Right lobe of liver (tissue), 6 donors: ENCODE data around the gene WDR47. TPM values are rescaled to one million over a fixed set of nuclear protein-coding genes. Genes with fewer than 3 reads are reported as not detected.
"Not testable (repeated sequence)": the region's sequence is repeated elsewhere in the genome, so short reads cannot be mapped to it uniquely, and the experiment has no call there.

Experiments
- ATAC-seq, 4 donors: fragments of 200-7000 bp; cut with Tn5 transposase; one replicate each; pipeline ENCODE4 v1.9.1; 2020; ENCODE audit warnings: mild to moderate bottlenecking in 4 of 4, moderate library complexity in 4 of 4
- DNase-seq, 3 donors: peaks; one replicate each; pipeline ENCODE4 v3.0.0-alpha.2; 2020
- H3K27ac ChIP-seq, 3 donors: fragments of 200-600 bp; one replicate each; pipeline ENCODE4 v1.8.0; 2022
- H3K27me3 ChIP-seq, 2 donors: fragments of 200-600 bp; one replicate each; pipeline ENCODE4 v1.8.0; 2022
- H3K36me3 ChIP-seq, 4 donors: fragments of 200-600 bp; sonication (generic) in 1 of 4; one replicate each; pipeline versions ENCODE4 v1.5.1 to v1.8.0; 2017 to 2022; ENCODE audit warnings: control low read depth in 1 of 4
- H3K4me1 ChIP-seq, 4 donors: fragments of 200-600 bp; sonication (generic) in 1 of 4; one replicate each; pipeline versions ENCODE4 v1.5.1 to v1.8.0; 2017 to 2022; ENCODE audit warnings: control low read depth in 1 of 4
- H3K4me3 ChIP-seq, 3 donors: fragments of 200-600 bp; one replicate each; pipeline ENCODE4 v1.8.0; 2022
- H3K9me3 ChIP-seq, 4 donors: fragments of 200-600 bp; sonication (generic) in 1 of 4; one replicate each; pipeline versions ENCODE4 v1.5.1 to v1.8.0; 2017 to 2022; ENCODE audit warnings: control low read depth in 1 of 4
- POLR2A ChIP-seq: fragments of 450-650 bp; IDR thresholded peaks from one replicate; pipeline ENCODE4 v1.6.1; 2017; ENCODE audit warnings: antibody characterized with exemption, mild to moderate bottlenecking
- WGBS: methylation state at CpG from one replicate; pipeline ENCODE4 v1.1.6; 2018; ENCODE audit warnings: low coverage, low lambda C conversion rate; ENCODE audit not compliant: insufficient coverage; ENCODE audit errors: missing lambda C conversion rate; 5-methylcytosine and 5-hydroxymethylcytosine counted together
- intact Hi-C, 2 donors: fragments of 100-400 bp; cut with DNase I; formaldehyde crosslinking; loops; one replicate each; pipeline versions ENCODE4 v1.11.2 to v1.14.1; 2022
- small RNA-seq, 2 experiments: library from RNA; depleted of rRNA; stranded (forward); fragments of <200 nt; gene quantifications; one replicate each; pipeline ENCODE3, GENCODE V24; 2016
- total RNA-seq, 6 experiments: library from RNA; depleted of rRNA in 2 of 6; stranded (reverse); fragments of >200 nt in 2 of 6; fragmentation: NEBNext Ultra II Directional in 3 of 6; extraction: Animal tissue kit (Norgen Biotek cat#: 25700) in 3 of 6; gene quantifications; one replicate each; pipeline versions ENCODE4 v1.1.0 to v1.2.4, GENCODE V29; 2016 to 2023
- TF ChIP-seq, protein P1 (sequence below), 4 donors: fragments of 200-600 bp in 3 of 4; fragments of 450-650 bp in 1 of 4; IDR thresholded peaks; one replicate each; pipeline versions ENCODE4 v1.5.1 to v1.8.0; 2016 to 2022; ENCODE audit warnings: antibody characterized with exemption in 4 of 4, mild to moderate bottlenecking in 2 of 4
- donor health status: DM: no; HTN: yes; CAD: no.
- donor health status: DM: no; HTN: no; CAD: no.
- donor health status: DM: no; HTN: no; CAD: no.
- donor health status: DM: no; HTN: yes; CAD: no.
- donor health status: DM: no; HTN: yes; CAD: no.

WDR47 gene
- total RNA-seq, 6 experiments from 2014 or later = 2.4 to 4.2 (median 2.6) TPM

DNA sequence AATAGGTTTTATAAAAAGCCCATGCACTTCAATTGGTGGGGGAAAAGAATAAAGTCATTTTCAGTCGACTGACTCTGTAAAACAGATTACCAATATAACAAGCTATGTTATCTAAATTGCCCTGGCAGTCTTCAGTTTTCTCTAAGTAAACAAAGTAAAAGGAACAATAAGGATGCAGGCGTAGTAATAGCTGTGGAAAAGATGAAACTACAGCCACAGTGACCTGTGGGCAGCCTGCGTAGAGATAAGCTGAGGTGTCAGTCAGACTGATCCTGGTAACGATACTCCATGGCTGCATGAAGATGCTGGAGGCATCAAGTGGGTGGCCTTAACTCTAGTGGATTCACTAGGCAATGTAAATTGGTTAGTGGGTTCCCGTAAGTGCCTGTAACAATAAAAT, 108.0 kb downstream of the WDR47 start:
- no peak for TF ChIP-seq POLR2A
- TF ChIP-seq, protein P1, sequence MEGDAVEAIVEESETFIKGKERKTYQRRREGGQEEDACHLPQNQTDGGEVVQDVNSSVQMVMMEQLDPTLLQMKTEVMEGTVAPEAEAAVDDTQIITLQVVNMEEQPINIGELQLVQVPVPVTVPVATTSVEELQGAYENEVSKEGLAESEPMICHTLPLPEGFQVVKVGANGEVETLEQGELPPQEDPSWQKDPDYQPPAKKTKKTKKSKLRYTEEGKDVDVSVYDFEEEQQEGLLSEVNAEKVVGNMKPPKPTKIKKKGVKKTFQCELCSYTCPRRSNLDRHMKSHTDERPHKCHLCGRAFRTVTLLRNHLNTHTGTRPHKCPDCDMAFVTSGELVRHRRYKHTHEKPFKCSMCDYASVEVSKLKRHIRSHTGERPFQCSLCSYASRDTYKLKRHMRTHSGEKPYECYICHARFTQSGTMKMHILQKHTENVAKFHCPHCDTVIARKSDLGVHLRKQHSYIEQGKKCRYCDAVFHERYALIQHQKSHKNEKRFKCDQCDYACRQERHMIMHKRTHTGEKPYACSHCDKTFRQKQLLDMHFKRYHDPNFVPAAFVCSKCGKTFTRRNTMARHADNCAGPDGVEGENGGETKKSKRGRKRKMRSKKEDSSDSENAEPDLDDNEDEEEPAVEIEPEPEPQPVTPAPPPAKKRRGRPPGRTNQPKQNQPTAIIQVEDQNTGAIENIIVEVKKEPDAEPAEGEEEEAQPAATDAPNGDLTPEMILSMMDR (IDR thresholded peaks at IDR 0.05) = no peak

DNA sequence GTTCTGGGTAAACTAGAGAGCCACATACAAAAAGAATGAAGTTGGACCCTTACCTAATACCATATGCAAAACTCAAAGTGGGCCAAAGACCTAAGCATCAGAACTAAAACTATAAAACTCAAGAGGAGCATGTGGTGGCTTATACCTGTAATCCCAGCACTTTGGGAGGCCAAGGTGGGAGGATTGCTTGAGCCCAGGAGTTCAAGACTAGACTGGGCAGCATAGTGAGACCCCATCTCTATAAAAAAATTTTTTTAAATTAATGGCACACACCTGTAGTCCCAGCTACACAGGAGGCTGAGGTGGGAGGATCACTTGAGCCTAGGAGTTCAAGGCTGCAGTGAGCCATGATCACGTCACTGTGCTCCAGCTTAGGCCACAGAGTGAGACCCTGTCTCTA, 114.3 kb downstream of the WDR47 start:
- peaks cover 0 to 48% (median 26%) of the 10 kb centered on the region in 4 donors for H3K36me3 ChIP-seq
- H3K9me3 ChIP-seq, H3K4me1 ChIP-seq, H3K27ac ChIP-seq, DNase-seq, ATAC-seq, H3K4me3 ChIP-seq, intact Hi-C loops, H3K27me3 ChIP-seq: not testable (repeated sequence)
- WGBS = no CpG with 5 or more reads among the region's 1 CpG

More for the DNA sequence above, 108.0 kb downstream of the WDR47 start:
- Histone ChIP-seq H3K9me3 (no peaks in the 10 kb centered on the region), H3K36me3 (peaks cover 0 to 93% (median 44%) of the 10 kb centered on the region in 4 donors), H3K4me3 (no peak overlapping the region), H3K4me1 (no peaks in the 10 kb centered on the region), H3K27ac (no peak overlapping the region), H3K27me3 (no peaks in the 10 kb centered on the region)
- no peak for ATAC-seq
- DNase-seq = no peak
- intact Hi-C loops = no loop called here
- WGBS = 83% methylated on average over 4 of the region's 5 CpGs

DNA sequence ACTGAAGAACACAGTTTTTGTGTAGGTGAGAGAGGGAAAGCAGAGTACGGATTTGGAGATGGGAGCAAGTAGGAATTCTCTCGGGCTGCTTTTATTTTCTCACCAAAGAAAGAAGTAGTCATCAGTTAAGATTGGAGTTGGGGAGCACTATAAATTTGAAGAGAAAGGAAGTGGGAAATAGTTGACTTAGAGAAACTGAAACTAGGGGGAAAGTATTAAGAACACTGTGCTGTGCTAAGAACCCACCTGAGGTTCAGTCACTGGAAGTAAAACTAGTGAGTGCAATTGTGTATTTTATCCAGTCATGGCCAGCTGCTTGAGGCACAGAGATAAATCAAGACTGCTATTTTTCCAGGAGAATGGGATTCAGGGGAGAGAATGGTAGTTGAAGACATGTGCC, 116.0 kb downstream of the WDR47 start:
- peaks cover 0 to 33% (median 19%) of the 10 kb centered on the region in 4 donors for H3K36me3 ChIP-seq
- ATAC-seq (no peak), DNase-seq (no peak)
- 95% methylated on average over 2 of the region's 2 CpGs for WGBS
- H3K9me3 ChIP-seq = no peaks in the 10 kb centered on the region
- no peak for TF ChIP-seq POLR2A
- TF ChIP-seq, protein P1 (IDR thresholded peaks at IDR 0.05) = no peak
- H3K4me3 ChIP-seq = no peak overlapping the region
- H3K27me3 ChIP-seq = no peaks in the 10 kb centered on the region
- no peaks in the 10 kb centered on the region for H3K4me1 ChIP-seq
- no peak overlapping the region for H3K27ac ChIP-seq
- intact Hi-C loops = no loop called here

Small RNAs within 50 kb of the gene (small RNA-seq; reads per million reads assigned to genes)
- gene BX679664.1 (0 reads per million in 2 experiments), gene BX679664.2 (0 reads per million in 2 experiments)

Other genes with a start within 250 kb of the WDR47 start
- not detected for gene AKNAD1, start 185.0 kb downstream of the WDR47 start, total RNA-seq
- 1 to 10 TPM in 2 of 6 experiments, under 1 TPM in 4; 0.51 to 2.1 (median 0.89) TPM for gene GPSM2, start 165.1 kb downstream of the WDR47 start, total RNA-seq
- gene CLCC1, start 78.6 kb downstream of the WDR47 start, total RNA-seq = 10 to 100 TPM; 14.1 to 22.1 (median 19.5) TPM
- 10 to 100 TPM; 19.2 to 41.1 (median 26.4) TPM for gene TAF13, start 33.9 kb upstream of the WDR47 start, total RNA-seq
- 10 to 100 TPM; 10.5 to 21.9 (median 15.1) TPM for gene TMEM167B, start 48.7 kb upstream of the WDR47 start, total RNA-seq
- 1 to 10 TPM in 1 of 6 experiments, under 1 TPM in 5; 0.16 to 1.2 (median 0.22) TPM for gene ELAPOR1, start 72.0 kb upstream of the WDR47 start, total RNA-seq
- gene SARS1, start 171.8 kb upstream of the WDR47 start, total RNA-seq = 100 to 1,000 TPM in 2 of 6 experiments, 10 to 100 TPM in 4; 73.5 to 123 (median 91.6) TPM
- gene CELSR2, start 207.4 kb upstream of the WDR47 start, total RNA-seq = 1 to 10 TPM; 1.3 to 3.3 (median 3.0) TPM
- gene PSRC1, start 241.0 kb upstream of the WDR47 start, total RNA-seq = 1 to 10 TPM in 5 of 6 experiments, under 1 TPM in 1; 0.70 to 3.4 (median 1.5) TPM